Measurements from ENCODE around the gene RBL1. TPM values are rescaled to one million over a fixed set of nuclear protein-coding genes. Genes with fewer than 3 reads are reported as not detected.

Gene RBL1
- total RNA-seq, 2 experiments from 2014 or later = 46.2 to 67.3 TPM

Other genes with a start within 250 kb of the RBL1 start
- not detected for gene TLDC2, start 219.9 kb downstream of the RBL1 start, total RNA-seq
- 100 to 1,000 TPM; 167 to 213 TPM for gene SAMHD1, start 144.3 kb downstream of the RBL1 start, total RNA-seq
- gene RPN2, start 83.3 kb upstream of the RBL1 start, total RNA-seq = 100 to 1,000 TPM; 148 to 178 TPM
- 1 to 10 TPM; 2.3 to 3.1 TPM for gene MROH8, start 83.6 kb upstream of the RBL1 start, total RNA-seq
- not detected for gene GHRH, start 165.8 kb upstream of the RBL1 start, total RNA-seq
- gene MANBAL, start 193.7 kb upstream of the RBL1 start, total RNA-seq = 10 to 100 TPM; 11.3 to 11.5 TPM